ENCODE results near the gene ZNF879. TPM values are rescaled to one million over a fixed set of nuclear protein-coding genes. Genes with fewer than 3 reads are reported as not detected.
A peak's percentile ranks its signal among the peaks of the same experiment; 100 is the strongest.

ZNF879 gene
- total and polyA plus RNA-seq, 2 of the 13 experiments (the other 11 are each of a cell fraction or from before 2014, with no cell fraction given) = 0.83 to 2.8 TPM

DNA sequence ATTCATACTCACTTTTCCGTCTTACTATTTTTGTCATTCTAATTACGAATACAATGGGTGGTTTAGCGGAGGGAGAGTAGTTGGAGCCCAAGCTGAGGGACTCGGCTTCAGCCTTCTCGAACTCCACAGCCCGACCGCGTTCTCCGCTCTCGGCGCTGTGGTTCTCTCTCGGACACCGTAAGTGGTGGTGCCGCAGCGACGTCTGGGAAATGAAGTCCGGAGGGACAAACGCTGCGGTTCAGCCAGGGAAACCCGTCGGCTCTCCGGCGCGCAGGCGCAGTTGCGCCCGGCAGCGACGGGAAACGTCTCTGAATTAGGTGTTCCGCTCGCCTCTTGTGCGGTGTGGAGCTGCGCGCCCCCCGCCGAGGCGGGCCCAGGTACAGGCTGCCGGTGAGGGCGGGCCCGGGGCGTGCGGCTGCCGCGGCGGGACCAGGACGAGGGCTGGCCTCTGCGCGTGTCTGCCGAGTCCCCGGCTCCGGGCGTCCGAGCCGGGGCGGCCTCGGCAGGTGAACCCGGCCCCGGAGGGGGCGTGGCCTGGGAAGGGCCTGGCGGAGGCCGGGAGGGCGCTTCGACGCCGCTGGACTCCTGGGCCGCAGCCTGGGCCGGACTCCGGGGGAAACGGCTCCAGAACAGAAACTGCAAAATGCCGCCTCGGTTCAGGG, at the start of gene ZNF879 (continued):
- TF ChIP-seq ZSCAN20 (CRISPR knock-in tag; IDR thresholded peaks at IDR 0.05; ENCODE audit: borderline replicate concordance) (0 out of 2 replicates have a peak, but pooled peaks have one; percentile 53), ZNF354B (CRISPR knock-in tag; IDR thresholded peaks at IDR 0.05) (no peak), ZNF10 (CRISPR knock-in tag; IDR thresholded peaks at IDR 0.05; ENCODE audit: borderline replicate concordance, low read depth) (no peak), ZNF75D (CRISPR knock-in tag; IDR thresholded peaks at IDR 0.05; ENCODE audit: borderline replicate concordance) (no peak), NAIF1 (CRISPR knock-in tag; IDR thresholded peaks at IDR 0.05; ENCODE audit: borderline replicate concordance) (no peak), PHF21A (CRISPR knock-in tag; IDR thresholded peaks at IDR 0.05) (no peak), ZFP90 (CRISPR knock-in tag; IDR thresholded peaks at IDR 0.05; ENCODE audit: borderline replicate concordance) (peak; percentile 87; the same call in 1 of the 2 replicates), ZNF432 (CRISPR knock-in tag; IDR thresholded peaks at IDR 0.05; ENCODE audit: borderline replicate concordance) (no peak), KAT2B (IDR thresholded peaks at IDR 0.05; ENCODE audit: borderline replicate concordance, low read depth, low read length) (no peak), SALL1 (CRISPR knock-in tag; IDR thresholded peaks at IDR 0.05) (peak; percentile 48; the same call in 1 of the 2 replicates), HCFC1 (IDR thresholded peaks at IDR 0.05; ENCODE audit: low read depth, low read length) (peak; percentile 89), ZNF761 (CRISPR knock-in tag; conservative IDR thresholded peaks at IDR 0.05) (no peak; the same call in 1 of the 2 replicates), ZNF460 (CRISPR knock-in tag; IDR thresholded peaks at IDR 0.05; ENCODE audit: borderline replicate concordance) (no peak), NR2F2 (IDR thresholded peaks at IDR 0.05; ENCODE audit: borderline replicate concordance, low read depth) (no peak; the same call in 1 of the 2 replicates), SALL2 (CRISPR knock-in tag; IDR thresholded peaks at IDR 0.05) (peak; percentile 58; the same call in 1 of the 2 replicates), ZNF264 (CRISPR knock-in tag; IDR thresholded peaks at IDR 0.05) (no peak), FOXP1 (IDR thresholded peaks at IDR 0.05) (no peak), FOXP1 (CRISPR knock-in tag; IDR thresholded peaks at IDR 0.05) (no peak), TCF7 (IDR thresholded peaks at IDR 0.05; ENCODE audit: low read depth) (no peak)
- TF ChIP-seq, protein P1, sequence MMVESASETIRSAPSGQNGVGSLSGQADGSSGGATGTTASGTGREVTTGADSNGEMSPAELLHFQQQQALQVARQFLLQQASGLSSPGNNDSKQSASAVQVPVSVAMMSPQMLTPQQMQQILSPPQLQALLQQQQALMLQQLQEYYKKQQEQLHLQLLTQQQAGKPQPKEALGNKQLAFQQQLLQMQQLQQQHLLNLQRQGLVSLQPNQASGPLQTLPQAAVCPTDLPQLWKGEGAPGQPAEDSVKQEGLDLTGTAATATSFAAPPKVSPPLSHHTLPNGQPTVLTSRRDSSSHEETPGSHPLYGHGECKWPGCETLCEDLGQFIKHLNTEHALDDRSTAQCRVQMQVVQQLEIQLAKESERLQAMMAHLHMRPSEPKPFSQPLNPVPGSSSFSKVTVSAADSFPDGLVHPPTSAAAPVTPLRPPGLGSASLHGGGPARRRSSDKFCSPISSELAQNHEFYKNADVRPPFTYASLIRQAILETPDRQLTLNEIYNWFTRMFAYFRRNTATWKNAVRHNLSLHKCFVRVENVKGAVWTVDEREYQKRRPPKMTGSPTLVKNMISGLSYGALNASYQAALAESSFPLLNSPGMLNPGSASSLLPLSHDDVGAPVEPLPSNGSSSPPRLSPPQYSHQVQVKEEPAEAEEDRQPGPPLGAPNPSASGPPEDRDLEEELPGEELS (CRISPR knock-in tag; IDR thresholded peaks at IDR 0.05) = no peak
- TF ChIP-seq, protein P2, sequence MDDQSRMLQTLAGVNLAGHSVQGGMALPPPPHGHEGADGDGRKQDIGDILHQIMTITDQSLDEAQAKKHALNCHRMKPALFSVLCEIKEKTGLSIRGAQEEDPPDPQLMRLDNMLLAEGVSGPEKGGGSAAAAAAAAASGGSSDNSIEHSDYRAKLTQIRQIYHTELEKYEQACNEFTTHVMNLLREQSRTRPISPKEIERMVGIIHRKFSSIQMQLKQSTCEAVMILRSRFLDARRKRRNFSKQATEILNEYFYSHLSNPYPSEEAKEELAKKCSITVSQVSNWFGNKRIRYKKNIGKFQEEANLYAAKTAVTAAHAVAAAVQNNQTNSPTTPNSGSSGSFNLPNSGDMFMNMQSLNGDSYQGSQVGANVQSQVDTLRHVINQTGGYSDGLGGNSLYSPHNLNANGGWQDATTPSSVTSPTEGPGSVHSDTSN (CRISPR knock-in tag; IDR thresholded peaks at IDR 0.05; ENCODE audit: borderline replicate concordance) = no peak
- TF ChIP-seq, protein P3, sequence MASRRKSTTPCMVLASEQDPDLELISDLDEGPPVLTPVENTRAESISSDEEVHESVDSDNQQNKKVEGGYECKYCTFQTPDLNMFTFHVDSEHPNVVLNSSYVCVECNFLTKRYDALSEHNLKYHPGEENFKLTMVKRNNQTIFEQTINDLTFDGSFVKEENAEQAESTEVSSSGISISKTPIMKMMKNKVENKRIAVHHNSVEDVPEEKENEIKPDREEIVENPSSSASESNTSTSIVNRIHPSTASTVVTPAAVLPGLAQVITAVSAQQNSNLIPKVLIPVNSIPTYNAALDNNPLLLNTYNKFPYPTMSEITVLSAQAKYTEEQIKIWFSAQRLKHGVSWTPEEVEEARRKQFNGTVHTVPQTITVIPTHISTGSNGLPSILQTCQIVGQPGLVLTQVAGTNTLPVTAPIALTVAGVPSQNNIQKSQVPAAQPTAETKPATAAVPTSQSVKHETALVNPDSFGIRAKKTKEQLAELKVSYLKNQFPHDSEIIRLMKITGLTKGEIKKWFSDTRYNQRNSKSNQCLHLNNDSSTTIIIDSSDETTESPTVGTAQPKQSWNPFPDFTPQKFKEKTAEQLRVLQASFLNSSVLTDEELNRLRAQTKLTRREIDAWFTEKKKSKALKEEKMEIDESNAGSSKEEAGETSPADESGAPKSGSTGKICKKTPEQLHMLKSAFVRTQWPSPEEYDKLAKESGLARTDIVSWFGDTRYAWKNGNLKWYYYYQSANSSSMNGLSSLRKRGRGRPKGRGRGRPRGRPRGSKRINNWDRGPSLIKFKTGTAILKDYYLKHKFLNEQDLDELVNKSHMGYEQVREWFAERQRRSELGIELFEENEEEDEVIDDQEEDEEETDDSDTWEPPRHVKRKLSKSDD (CRISPR knock-in tag; IDR thresholded peaks at IDR 0.05; ENCODE audit: low read depth) = no peak
